K562 (cell line): ENCODE data around the gene OSBPL10. TPM values are rescaled to one million over a fixed set of nuclear protein-coding genes. Genes with fewer than 3 reads are reported as not detected.

Source experiments
- ATAC-seq: fragments of 200-7000 bp; cut with Tn5 transposase; 3 replicates; pipeline ENCODE4 v1.9.1; 2020; ENCODE audit warnings: moderate library complexity
- BruUV-seq: library from RNA; stranded (reverse); fragments of 400-500 nt; replicated peaks from 2 replicates; lab custom pipeline; 2021; lab: Mats Ljungman, UMichigan
- CTCF ChIA-PET: fragments of 300-600 bp; formaldehyde crosslinking; extraction: SDS; loops from one replicate; lab custom pipeline; 2021; ENCODE audit warnings: low intra/inter-chr PET ratio; lab: Yijun Ruan, JAX
- POLR2A ChIA-PET: fragments of 300-600, 350-650 bp; sonication (Branson Sonifier 250); formaldehyde crosslinking; extraction: SDS; loops from one replicate; lab custom pipeline; 2021; ENCODE audit warnings: antibody characterized with exemption, inconsistent platforms; lab: Yijun Ruan, JAX
- DNase-seq, 4 experiments: peaks; one replicate each; pipeline versions ENCODE4 v3.0.0 to v3.0.0-alpha.2; 2011 to 2018; ENCODE audit warnings: low spot score in 3 of 4, mixed read lengths in 3 of 4; ENCODE audit errors: extremely low read depth in 1 of 4
- FAIRE-seq: peaks from 2 replicates; lab custom pipeline; 2011; peaks lifted over from hg19 to GRCh38; lab: Jason Lieb, UNC
- H2AFZ ChIP-seq: 2 replicates; pipeline ENCODE4 v1.6.0; 2011; ENCODE audit warnings: low read depth, low read length, control low read depth, inconsistent platforms
- H3K27ac ChIP-seq: fragments of 200-600 bp; 3 replicates; pipeline ENCODE4 v1.8.0; 2011; ENCODE audit warnings: low read depth, mild to moderate bottlenecking, control low read depth, inconsistent platforms, low read length, moderate library complexity, mixed read lengths; ENCODE audit errors: extremely low read depth
- H3K27me3 ChIP-seq, 2 experiments: fragments of 300-600 bp in 1 of 2; 2 replicates in 1 of 2; 3 replicates in 1 of 2; pipeline versions ENCODE4 v1.6.0 to v1.8.0; 2011; ENCODE audit warnings: inconsistent platforms in 2 of 2, low read length in 2 of 2, mild to moderate bottlenecking in 1 of 2, mixed read lengths in 1 of 2, moderate library complexity in 1 of 2; ENCODE audit not compliant: control insufficient read depth in 2 of 2, insufficient read depth in 2 of 2
- H3K36me3 ChIP-seq: fragments of 300-600 bp; 3 replicates; pipeline ENCODE4 v1.8.0; 2011; ENCODE audit warnings: mild to moderate bottlenecking, low read length, inconsistent platforms; ENCODE audit not compliant: control insufficient read depth, insufficient read depth
- H3K4me1 ChIP-seq, 2 experiments: fragments of 200-600 bp in 1 of 2; replicated peaks in 1 of 2; 2 replicates in 1 of 2; 3 replicates in 1 of 2; pipeline versions ENCODE4 v1.5.1 to v1.8.0; 2011; ENCODE audit warnings: inconsistent platforms in 2 of 2, low read length in 2 of 2, mild to moderate bottlenecking in 1 of 2, mixed read lengths in 1 of 2, moderate library complexity in 1 of 2; ENCODE audit not compliant: control insufficient read depth in 2 of 2, insufficient read depth in 2 of 2
- H3K4me2 ChIP-seq: 2 replicates; pipeline ENCODE4 v1.6.1; 2011; ENCODE audit warnings: low read length, control low read depth, inconsistent platforms, mixed read lengths; ENCODE audit not compliant: insufficient read depth
- H3K4me3 ChIP-seq: fragments of 200-600 bp; sonication (generic), shearing (Covaris generic); 2 replicates; pipeline ENCODE4 v1.5.1; 2016; ENCODE audit warnings: control low read depth, inconsistent platforms
- H3K79me2 ChIP-seq: fragments of 200-600 bp; 3 replicates; pipeline ENCODE4 v1.8.0; 2011; ENCODE audit warnings: low read length, inconsistent platforms; ENCODE audit not compliant: control insufficient read depth, insufficient read depth
- H3K9ac ChIP-seq, 2 experiments: 2 replicates each; pipeline versions ENCODE4 v1.6.0 to v1.6.1; 2011; ENCODE audit warnings: low read depth in 2 of 2, low read length in 2 of 2, control low read depth in 1 of 2, inconsistent platforms in 1 of 2, mild to moderate bottlenecking in 1 of 2, mixed read lengths in 1 of 2; ENCODE audit not compliant: insufficient read depth in 1 of 2
- H3K9me1 ChIP-seq: one replicate; pipeline ENCODE4 v1.6.0; 2011; ENCODE audit warnings: inconsistent platforms, mild to moderate bottlenecking, low read length, moderate library complexity; ENCODE audit not compliant: control insufficient read depth, insufficient read depth
- H3K9me3 ChIP-seq: replicated peaks from 2 replicates; pipeline ENCODE4 v1.5.1; 2011; ENCODE audit warnings: low read depth, low read length, inconsistent platforms; ENCODE audit not compliant: control insufficient read depth, insufficient read depth
- H4K20me1 ChIP-seq: replicated peaks from 2 replicates; pipeline ENCODE4 v1.6.1; 2011; ENCODE audit warnings: low read length, inconsistent platforms, mixed read lengths; ENCODE audit not compliant: control insufficient read depth, insufficient read depth
- FOXA3 ChIP-seq, 2 experiments: fragments of 450-650 bp in 1 of 2; sonication (generic) in 1 of 2; formaldehyde crosslinking; IDR thresholded peaks in 1 of 2; conservative IDR thresholded peaks in 1 of 2; 2 replicates each; pipeline versions ENCODE4 v1.4.0 to v1.8.0; 2020 to 2022; ENCODE audit warnings: mild to moderate bottlenecking in 2 of 2, missing genetic modification reagents in 1 of 2
- RB1 ChIP-seq: fragments of 450-650 bp; IDR thresholded peaks from 2 replicates; pipeline ENCODE4 v1.6.1; 2017; ENCODE audit warnings: low read depth, mild to moderate bottlenecking
- RBM34 ChIP-seq: fragments of 200-400 bp; formaldehyde crosslinking; IDR thresholded peaks from 2 replicates; pipeline ENCODE4 v1.6.1; 2018; ENCODE audit warnings: low read length, borderline replicate concordance; ENCODE audit not compliant: insufficient read depth
- SMARCB1 ChIP-seq: IDR thresholded peaks from 2 replicates; pipeline ENCODE4 v1.6.1; 2011; ENCODE audit warnings: improper control_type of control experiment, low read depth; ENCODE audit not compliant: insufficient read length
- SRSF1 ChIP-seq: fragments of 200-400 bp; formaldehyde crosslinking; IDR thresholded peaks from 2 replicates; pipeline ENCODE4 v1.6.1; 2017; ENCODE audit warnings: mild to moderate bottlenecking, low read depth, low read length, moderate library complexity
- ZBTB34 ChIP-seq: fragments of 250-450 bp; sonication (Bioruptor Pico); IDR thresholded peaks from 2 replicates; pipeline ENCODE4 v1.8.0; 2021; ENCODE audit warnings: mild to moderate bottlenecking, moderate library complexity
- ZNF140 ChIP-seq: fragments of 250-450 bp; sonication (Bioruptor Pico); IDR thresholded peaks from 2 replicates; pipeline ENCODE4 v1.8.0; 2021; ENCODE audit warnings: moderate library complexity, mild to moderate bottlenecking, inconsistent platforms
- ZNF408 ChIP-seq: fragments of 250-450 bp; sonication (Bioruptor Pico); IDR thresholded peaks from 2 replicates; pipeline ENCODE4 v1.4.0; 2020; ENCODE audit warnings: low read depth, mild to moderate bottlenecking, moderate library complexity
- whole genome bisulfite sequencing: fragments of 100-300 bp; shearing (Covaris generic); methylation state at CpG from one replicate; pipeline ENCODE4 v1.1.6; 2016; ENCODE audit warnings: low coverage, mixed read lengths; ENCODE audit not compliant: insufficient coverage; ENCODE audit errors: missing lambda C conversion rate; 5-methylcytosine and 5-hydroxymethylcytosine counted together
- in situ Hi-C: fragments of 300-500 bp; cut with MboI; formaldehyde crosslinking; loops from 4 replicates; pipeline ENCODE4 v1.15.0; 2018; ENCODE audit warnings: inconsistent platforms, mixed read lengths
- intact Hi-C: fragments of 100-400 bp; cut with micrococcal nuclease; formaldehyde crosslinking; loops from 2 replicates; pipeline ENCODE4 v1.14.2; 2022
- polyA plus RNA-seq, 8 experiments: library from polyadenylated mRNA; depleted of rRNA in 4 of 8; stranded (reverse) in 5 of 8; unstranded in 3 of 8; fragments of >200 nt; fragmentation: Nextera tagmentation in 2 of 8; fragmentation: Illumina TruSeq in 1 of 8; extraction: Ambion mirVana in 2 of 8; extraction: Trizol in 1 of 8; gene quantifications; 2 replicates each; pipeline versions ENCODE4 v1.2.1 to v1.2.3, GENCODE V29; 2011 to 2014; ENCODE audit warnings: inconsistent platforms in 1 of 8, missing spikeins in 1 of 8
- total RNA-seq, 7 experiments: library from RNA; depleted of rRNA in 6 of 7; stranded (reverse); fragments of >200 nt in 6 of 7; fragmentation: Illumina TruSeq in 2 of 7; extraction: Trizol in 2 of 7; gene quantifications; 2 replicates each; pipeline versions ENCODE4 v1.2.1 to v1.2.3, GENCODE V29; 2011 to 2021; ENCODE audit warnings: low replicate concordance in 1 of 7

The OSBPL10 gene
- total and polyA plus RNA-seq, 9 of the 15 experiments (the other 6 are each of a cell fraction or from before 2014, with no cell fraction given): 0.03 to 0.19 (median 0.14) TPM; not detected in 2

GRCh38 chr3:31724116-31724515 lies 256.9 kb downstream of the OSBPL10 start:
- 0% methylated on average over 6 of the region's 6 CpGs for WGBS
- TF ChIP-seq FOXA3 (CRISPR knock-in tag; conservative IDR thresholded peaks at IDR 0.05 in 1 of 2, IDR thresholded peaks at IDR 0.05 in 1 of 2): no peak
- no peak for TF ChIP-seq ZNF408 (CRISPR knock-in tag)
- no peak for TF ChIP-seq SMARCB1
- TF ChIP-seq ZNF140 (CRISPR knock-in tag): no peak
- no peak for TF ChIP-seq SRSF1
- TF ChIP-seq ZBTB34 (CRISPR knock-in tag): no peak
- no peak for TF ChIP-seq RB1
- TF ChIP-seq RBM34: no peak
- no peaks in the 10 kb centered on the region for H3K79me2 ChIP-seq
- ChIA-PET CTCF (interaction anchor here (1.1 kb wide), 1 partner anchor 45 kb away, joined by 3 read pairs; no protein-coding TSS in a partner anchor), POLR2A (interaction anchor here (0.7 to 1.2 kb wide), 3 partner anchors 15 to 108 kb away, joined by 3 to 4 read pairs (median 3); no protein-coding TSS in a partner anchor)
- no peak overlapping the region for H3K4me3 ChIP-seq
- no peaks in the 10 kb centered on the region for H3K4me1 ChIP-seq
- DNase-seq: no peak
- BruUV-seq: no TSS peak
- H3K27me3 ChIP-seq: peaks cover 0 to 2% of the 10 kb centered on the region in 2 experiments; a peak in 2 of 5 replicates
- H3K36me3 ChIP-seq: no peaks in the 10 kb centered on the region
- H3K27ac ChIP-seq: no peak overlapping the region
- FAIRE-seq: no peak
- H4K20me1 ChIP-seq: no peaks in the 10 kb centered on the region
- no peak overlapping the region for H2AFZ ChIP-seq
- in situ Hi-C loops: no loop called here
- H3K9ac ChIP-seq: no peak overlapping the region
- ATAC-seq: 0 out of 3 replicates have a peak, but pooled peaks have one; percentile 29
- no peak overlapping the region for H3K4me2 ChIP-seq
- H3K9me3 ChIP-seq: no peaks in the 10 kb centered on the region
- intact Hi-C loops: loop anchor here (10.0 kb wide), 1 partner anchor 261 kb away; the partner anchor contains the start of genes OSBPL10 and ZNF860
- no peaks in the 10 kb centered on the region for H3K9me1 ChIP-seq
